ENCODE results near the gene TRMT13. TPM values are rescaled to one million over a fixed set of nuclear protein-coding genes. Genes with fewer than 3 reads are reported as not detected.

The TRMT13 gene
- total RNA-seq, 1 experiment from 2014 or later = 6.7 TPM

- no peak overlapping the region for H3K4me2 ChIP-seq (ENCODE audit: low read length)
- intact Hi-C loops (cut with micrococcal nuclease) = loop anchor here (5.0 kb wide), 1 partner anchor 306 kb away; no protein-coding TSS in a partner anchor
- H4K20me1 ChIP-seq (ENCODE audit: low read length) = no peaks in the 10 kb centered on the region
- H3K9ac ChIP-seq (ENCODE audit: low read length) = no peak overlapping the region
- H3K4me1 ChIP-seq (ENCODE audit: insufficient read depth, low read length) = no peaks in the 10 kb centered on the region
- H3K79me2 ChIP-seq (ENCODE audit: low read length) = no peaks in the 10 kb centered on the region
- BruUV-seq (replicated peaks) = no TSS peak
- H3K27ac ChIP-seq (ENCODE audit: low read length) = no peak overlapping the region
- H3K36me3 ChIP-seq (ENCODE audit: low read depth, low read length) = peaks cover 21% of the 10 kb centered on the region
- TF ChIP-seq, protein P1, sequence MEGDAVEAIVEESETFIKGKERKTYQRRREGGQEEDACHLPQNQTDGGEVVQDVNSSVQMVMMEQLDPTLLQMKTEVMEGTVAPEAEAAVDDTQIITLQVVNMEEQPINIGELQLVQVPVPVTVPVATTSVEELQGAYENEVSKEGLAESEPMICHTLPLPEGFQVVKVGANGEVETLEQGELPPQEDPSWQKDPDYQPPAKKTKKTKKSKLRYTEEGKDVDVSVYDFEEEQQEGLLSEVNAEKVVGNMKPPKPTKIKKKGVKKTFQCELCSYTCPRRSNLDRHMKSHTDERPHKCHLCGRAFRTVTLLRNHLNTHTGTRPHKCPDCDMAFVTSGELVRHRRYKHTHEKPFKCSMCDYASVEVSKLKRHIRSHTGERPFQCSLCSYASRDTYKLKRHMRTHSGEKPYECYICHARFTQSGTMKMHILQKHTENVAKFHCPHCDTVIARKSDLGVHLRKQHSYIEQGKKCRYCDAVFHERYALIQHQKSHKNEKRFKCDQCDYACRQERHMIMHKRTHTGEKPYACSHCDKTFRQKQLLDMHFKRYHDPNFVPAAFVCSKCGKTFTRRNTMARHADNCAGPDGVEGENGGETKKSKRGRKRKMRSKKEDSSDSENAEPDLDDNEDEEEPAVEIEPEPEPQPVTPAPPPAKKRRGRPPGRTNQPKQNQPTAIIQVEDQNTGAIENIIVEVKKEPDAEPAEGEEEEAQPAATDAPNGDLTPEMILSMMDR (conservative IDR thresholded peaks at IDR 0.05; ENCODE audit: low read depth, low read length) = no peak
- TF ChIP-seq EZH2 (IDR thresholded peaks at IDR 0.05; ENCODE audit: low read length, unreplicated experiment) (no peak), EZH2phosphoT487 (IDR thresholded peaks at IDR 0.05; ENCODE audit: borderline replicate concordance, low read length) (no peak)
- CTCF ChIA-PET = no interaction called here
- H3K9me3 ChIP-seq (ENCODE audit: low read length) = no peaks in the 10 kb centered on the region
- H2AFZ ChIP-seq (ENCODE audit: low read length) = no peak overlapping the region
- ATAC-seq (no peak), DNase-seq (no peak)
- POLR2A ChIA-PET (ENCODE audit: unreplicated experiment) = interaction anchor here (0.6 kb wide), 1 partner anchor 386 kb away, joined by 8 read pairs; no protein-coding TSS in a partner anchor
- H3K4me3 ChIP-seq (ENCODE audit: low read length) = no peak overlapping the region
- H3K9me2 ChIP-seq (replicated peaks; ENCODE audit: low read length) = no peaks in the 10 kb centered on the region
- H3K27me3 ChIP-seq (ENCODE audit: low read length) = no peaks in the 10 kb centered on the region
- H3F3A ChIP-seq (ENCODE audit: low read length, unreplicated experiment) = no peaks in the 10 kb centered on the region
Measured at GRCh38 chr1:100151679-100152078, 18.7 kb downstream of the TRMT13 start.

GRCh38 chr1:100152271-100152670, 19.3 kb downstream of the TRMT13 start:
- no peaks in the 10 kb centered on the region for H3K9me2 ChIP-seq (replicated peaks; ENCODE audit: low read length)
- no peaks in the 10 kb centered on the region for H3F3A ChIP-seq (ENCODE audit: low read length, unreplicated experiment)
- CTCF ChIA-PET = no interaction called here
- H3K27me3 ChIP-seq (ENCODE audit: low read length) = no peaks in the 10 kb centered on the region
- H3K9me3 ChIP-seq (ENCODE audit: low read length) = no peaks in the 10 kb centered on the region
- no peak for ATAC-seq
- no peak overlapping the region for H3K4me2 ChIP-seq (ENCODE audit: low read length)
- H2AFZ ChIP-seq (ENCODE audit: low read length) = no peak overlapping the region
- POLR2A ChIA-PET (ENCODE audit: unreplicated experiment) = interaction anchor here (0.6 kb wide), 1 partner anchor 386 kb away, joined by 8 read pairs; no protein-coding TSS in a partner anchor
- no TSS peak for BruUV-seq (replicated peaks)
- DNase-seq = no peak
- H4K20me1 ChIP-seq (ENCODE audit: low read length) = no peaks in the 10 kb centered on the region
- no peak for TF ChIP-seq EZH2phosphoT487 (IDR thresholded peaks at IDR 0.05; ENCODE audit: borderline replicate concordance, low read length)
- TF ChIP-seq EZH2 (IDR thresholded peaks at IDR 0.05; ENCODE audit: low read length, unreplicated experiment) = no peak
- TF ChIP-seq, protein P1 (conservative IDR thresholded peaks at IDR 0.05; ENCODE audit: low read depth, low read length) = no peak
- H3K9ac ChIP-seq (ENCODE audit: low read length) = no peak overlapping the region
- intact Hi-C loops (cut with micrococcal nuclease) = loop anchor here (5.0 kb wide), 1 partner anchor 305 kb away; no protein-coding TSS in a partner anchor
- no peak overlapping the region for H3K4me3 ChIP-seq (ENCODE audit: low read length)
- H3K79me2 ChIP-seq (ENCODE audit: low read length) = no peaks in the 10 kb centered on the region
- H3K27ac ChIP-seq (ENCODE audit: low read length) = no peak overlapping the region
- H3K4me1 ChIP-seq (ENCODE audit: insufficient read depth, low read length) = no peaks in the 10 kb centered on the region
- peaks cover 19% of the 10 kb centered on the region for H3K36me3 ChIP-seq (ENCODE audit: low read depth, low read length)

DNA sequence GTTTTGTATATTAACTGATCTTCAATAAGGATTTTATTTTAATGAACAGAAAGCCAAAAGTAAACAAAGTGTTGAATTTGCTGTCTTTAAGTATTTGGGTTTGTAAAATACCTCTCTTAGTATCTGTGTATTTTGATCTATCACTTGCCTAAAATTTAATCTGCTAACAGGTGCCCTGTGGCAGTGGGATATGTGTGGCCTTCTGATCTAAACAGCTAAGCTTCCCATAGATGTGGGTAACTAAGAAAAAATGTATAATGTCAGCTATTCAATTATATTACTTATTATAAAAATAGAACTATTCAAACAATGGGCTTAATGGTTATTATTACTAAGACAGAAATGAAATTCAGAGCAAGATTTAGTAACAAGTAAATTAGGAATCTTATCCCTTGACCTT, 29.9 kb downstream of the TRMT13 start:
- ATAC-seq = no peak
- Histone ChIP-seq H3K36me3 (ENCODE audit: low read depth, low read length) (no peaks in the 10 kb centered on the region), H3F3A (ENCODE audit: low read length, unreplicated experiment) (no peaks in the 10 kb centered on the region), H3K9me3 (ENCODE audit: low read length) (no peaks in the 10 kb centered on the region), H3K9me2 (replicated peaks; ENCODE audit: low read length) (no peaks in the 10 kb centered on the region), H3K27ac (ENCODE audit: low read length) (no peak overlapping the region), H3K79me2 (ENCODE audit: low read length) (no peaks in the 10 kb centered on the region), H4K20me1 (ENCODE audit: low read length) (no peaks in the 10 kb centered on the region), H3K4me3 (ENCODE audit: low read length) (no peak overlapping the region), H3K4me2 (ENCODE audit: low read length) (no peak overlapping the region), H3K9ac (ENCODE audit: low read length) (no peak overlapping the region), H3K4me1 (ENCODE audit: insufficient read depth, low read length) (no peaks in the 10 kb centered on the region), H2AFZ (ENCODE audit: low read length) (no peak overlapping the region), H3K27me3 (ENCODE audit: low read length) (no peaks in the 10 kb centered on the region)
- no peak for DNase-seq
- intact Hi-C loops (cut with micrococcal nuclease) = no loop called here
- no TSS peak for BruUV-seq (replicated peaks)
- CTCF ChIA-PET = interaction anchor here (0.6 kb wide), 1 partner anchor 1684 kb away, joined by 3 read pairs; no protein-coding TSS in a partner anchor
- TF ChIP-seq EZH2phosphoT487 (IDR thresholded peaks at IDR 0.05; ENCODE audit: borderline replicate concordance, low read length) = no peak
- TF ChIP-seq EZH2 (IDR thresholded peaks at IDR 0.05; ENCODE audit: low read length, unreplicated experiment) = no peak
- TF ChIP-seq, protein P1 (conservative IDR thresholded peaks at IDR 0.05; ENCODE audit: low read depth, low read length) = no peak
- POLR2A ChIA-PET (ENCODE audit: unreplicated experiment) = no interaction called here
